Natural killer cell (primary cell): Measurements from ENCODE around the gene IPO11. TPM values are rescaled to one million over a fixed set of nuclear protein-coding genes. Genes with fewer than 3 reads are reported as not detected.

Source experiments
- ATAC-seq, 3 donors: fragments of 150-1000 bp in 2 of 3; fragments of 200-7000 bp in 1 of 3; cut with Tn5 transposase; 1 replicate in 1 of 3; 2 replicates in 2 of 3; pipeline ENCODE4 v1.10.0; 2021; ENCODE audit warnings: mild to moderate bottlenecking in 2 of 3, moderate library complexity in 2 of 3
- DNase-seq, 2 donors: peaks; one replicate each; pipeline versions ENCODE4 v3.0.0 to v3.0.0-alpha.2; 2013 to 2021; ENCODE audit warnings: mixed read lengths in 1 of 2
- H3K27ac ChIP-seq: one replicate; pipeline ENCODE4 v1.5.1; 2013; ENCODE audit warnings: mild to moderate bottlenecking, low read length
- H3K27me3 ChIP-seq: one replicate; pipeline ENCODE4 v1.6.1; 2013; ENCODE audit warnings: low read length; ENCODE audit not compliant: control insufficient read depth, insufficient read depth
- H3K36me3 ChIP-seq: one replicate; pipeline ENCODE4 v1.6.1; 2013; ENCODE audit warnings: low read length; ENCODE audit not compliant: control insufficient read depth, insufficient read depth
- H3K4me1 ChIP-seq: one replicate; pipeline ENCODE4 v1.6.1; 2013; ENCODE audit warnings: low read length; ENCODE audit not compliant: control insufficient read depth, insufficient read depth
- H3K4me3 ChIP-seq: one replicate; pipeline ENCODE4 v1.5.1; 2013; ENCODE audit warnings: low read length
- H3K9me3 ChIP-seq: one replicate; pipeline ENCODE4 v1.6.1; 2013; ENCODE audit warnings: low read length; ENCODE audit not compliant: control insufficient read depth, insufficient read depth
- H3K27ac Mint-ChIP-seq, 2 donors: one replicate each; pipeline ENCODE4 v1.8.0; 2022; ENCODE audit warnings: mild to moderate bottlenecking in 2 of 2, mixed read lengths in 2 of 2, moderate library complexity in 1 of 2
- H3K27me3 Mint-ChIP-seq, 2 donors: one replicate each; pipeline ENCODE4 v1.8.0; 2022; ENCODE audit warnings: low read depth in 2 of 2, mixed read lengths in 2 of 2
- H3K36me3 Mint-ChIP-seq: one replicate; pipeline ENCODE4 v1.8.0; 2022; ENCODE audit warnings: mixed read lengths
- H3K4me1 Mint-ChIP-seq, 2 donors: one replicate each; pipeline ENCODE4 v1.8.0; 2022; ENCODE audit warnings: mixed read lengths in 2 of 2
- H3K4me3 Mint-ChIP-seq: one replicate; pipeline ENCODE4 v1.8.0; 2022; ENCODE audit warnings: mild to moderate bottlenecking, moderate library complexity, mixed read lengths
- H3K9me3 Mint-ChIP-seq, 2 donors: one replicate each; pipeline ENCODE4 v1.8.0; 2022; ENCODE audit warnings: mixed read lengths in 2 of 2
- CTCF ChIP-seq: fragments of 200-600 bp; IDR thresholded peaks from one replicate; pipeline ENCODE4 v1.8.0; 2022; ENCODE audit warnings: antibody characterized with exemption
- WGBS: methylation state at CpG from one replicate; pipeline ENCODE4 v1.1.7; 2013; ENCODE audit warnings: missing lambda C conversion rate; ENCODE audit not compliant: insufficient coverage; 5-methylcytosine and 5-hydroxymethylcytosine counted together
- intact Hi-C: fragments of 100-400 bp; cut with micrococcal nuclease; formaldehyde crosslinking; loops from one replicate; pipeline ENCODE4 v1.14.2; 2022
- total RNA-seq, 4 donors: library from RNA; stranded (reverse); fragments of 120-200 nt in 1 of 4; gene quantifications; one replicate each; pipeline versions ENCODE4 v1.2.3 to v1.2.4, GENCODE V29; 2013 to 2022

Gene IPO11
- total RNA-seq, 3 donors from 2014 or later (not counting 1 experiment from before 2014, with no cell fraction given): 16.6 to 31.4 (median 30.7) TPM

DNA sequence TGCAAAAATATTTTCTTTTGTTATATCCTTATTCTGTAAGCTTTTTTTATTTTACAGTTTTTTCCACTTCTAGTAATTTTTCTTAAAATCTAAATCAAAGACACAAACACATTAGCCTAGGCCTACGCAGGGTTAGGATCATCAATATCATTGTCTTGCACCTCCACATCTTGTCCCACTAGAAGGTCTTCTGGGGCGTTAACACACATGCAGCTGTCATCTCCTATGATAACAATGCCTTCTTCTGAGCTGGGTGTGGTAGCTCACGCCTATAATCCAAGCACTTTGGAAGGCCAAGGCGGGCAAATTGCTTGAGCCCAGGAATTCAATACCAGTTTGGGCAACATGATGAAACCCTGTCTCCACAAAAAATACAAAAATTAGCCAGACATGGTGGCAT is 87.2 kb downstream of the IPO11 start:
- WGBS: 94% methylated on average over 4 of the region's 4 CpGs
- no peaks in the 10 kb centered on the region for H3K9me3 ChIP-seq
- peaks cover 10% of the 10 kb centered on the region for H3K36me3 ChIP-seq
- ATAC-seq: no peak
- no peaks in the 10 kb centered on the region for H3K27me3 ChIP-seq
- intact Hi-C loops: no loop called here
- no peak overlapping the region for H3K27ac Mint-ChIP-seq
- H3K9me3 Mint-ChIP-seq: no peaks in the 10 kb centered on the region
- no peak overlapping the region for H3K4me3 Mint-ChIP-seq
- no peak overlapping the region for H3K27ac ChIP-seq
- no peaks in the 10 kb centered on the region for H3K4me1 Mint-ChIP-seq
- H3K27me3 Mint-ChIP-seq: no peaks in the 10 kb centered on the region
- H3K36me3 Mint-ChIP-seq: no peaks in the 10 kb centered on the region
- no peaks in the 10 kb centered on the region for H3K4me1 ChIP-seq
- H3K4me3 ChIP-seq: no peak overlapping the region
- DNase-seq: no peak
- TF ChIP-seq CTCF: no peak

- Histone ChIP-seq H3K4me3 (no peak overlapping the region), H3K36me3 (peaks cover 11% of the 10 kb centered on the region), H3K4me1 (no peaks in the 10 kb centered on the region), H3K27ac (no peak overlapping the region), H3K9me3 (no peaks in the 10 kb centered on the region), H3K27me3 (no peaks in the 10 kb centered on the region)
- H3K27me3 Mint-ChIP-seq: no peaks in the 10 kb centered on the region
- no peaks in the 10 kb centered on the region for H3K4me1 Mint-ChIP-seq
- H3K9me3 Mint-ChIP-seq: no peaks in the 10 kb centered on the region
- DNase-seq (no peak), ATAC-seq (no peak)
- H3K4me3 Mint-ChIP-seq: no peak overlapping the region
- intact Hi-C loops: no loop called here
- H3K27ac Mint-ChIP-seq: no peak overlapping the region
- no peaks in the 10 kb centered on the region for H3K36me3 Mint-ChIP-seq
- no peak for TF ChIP-seq CTCF
- WGBS: 95% methylated on average over 7 of the region's 10 CpGs
Measured at GRCh38 chr5:62502456-62503101, 90.0 kb downstream of the IPO11 start.

GRCh38 chr5:62504129-62504528 is 91.6 kb downstream of the IPO11 start:
- Histone ChIP-seq H3K4me3 (no peak overlapping the region), H3K4me1 (no peaks in the 10 kb centered on the region), H3K27ac (no peak overlapping the region), H3K36me3 (peaks cover 11% of the 10 kb centered on the region), H3K27me3 (no peaks in the 10 kb centered on the region), H3K9me3 (no peaks in the 10 kb centered on the region)
- no peak for ATAC-seq
- no peak overlapping the region for H3K27ac Mint-ChIP-seq
- H3K9me3 Mint-ChIP-seq: no peaks in the 10 kb centered on the region
- no peak overlapping the region for H3K4me3 Mint-ChIP-seq
- no peaks in the 10 kb centered on the region for H3K4me1 Mint-ChIP-seq
- intact Hi-C loops: no loop called here
- no peak for TF ChIP-seq CTCF
- no peaks in the 10 kb centered on the region for H3K27me3 Mint-ChIP-seq
- H3K36me3 Mint-ChIP-seq: no peaks in the 10 kb centered on the region
- DNase-seq: no peak
